A673 (cell line): ENCODE measurements around the gene N4BP2.

Source experiments
- EZH2 ChIP-seq: fragments of 200-600 bp; sonication (generic); IDR thresholded peaks from 2 replicates; pipeline ENCODE4 v1.6.1; 2017; ENCODE audit warnings: borderline replicate concordance, low read depth, mild to moderate bottlenecking, mixed read lengths, antibody characterized with exemption, low read length; ENCODE audit not compliant: poor library complexity, severe bottlenecking
- TF ChIP-seq, protein P1 (sequence below): fragments of 300-800, 200-600 bp; sonication (generic); conservative IDR thresholded peaks from 2 replicates; pipeline ENCODE4 v1.5.1; 2017; ENCODE audit warnings: low read depth, mild to moderate bottlenecking, antibody characterized with exemption, low read length, moderate library complexity, mixed read lengths

DNA sequence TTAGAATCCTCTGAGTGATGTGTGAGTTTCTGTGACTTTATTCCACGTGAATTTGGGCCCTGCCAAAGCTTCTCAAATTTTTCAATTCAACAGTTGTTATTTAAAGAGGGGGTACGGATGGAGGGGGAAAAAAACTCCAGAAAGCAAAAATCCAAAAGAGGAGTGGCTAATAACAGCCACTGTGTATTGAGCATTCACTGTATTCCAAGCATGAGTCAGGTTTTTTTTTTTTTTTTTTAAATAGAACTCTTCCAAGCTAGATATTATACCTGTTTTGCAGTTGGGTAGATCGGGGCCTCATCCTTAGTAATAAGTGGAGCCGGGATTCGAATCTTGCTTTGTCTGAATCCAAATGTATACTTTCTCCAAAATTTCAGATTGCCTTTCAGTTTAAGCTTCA, 133.8 kb downstream of the N4BP2 start:
- TF ChIP-seq, protein P1, sequence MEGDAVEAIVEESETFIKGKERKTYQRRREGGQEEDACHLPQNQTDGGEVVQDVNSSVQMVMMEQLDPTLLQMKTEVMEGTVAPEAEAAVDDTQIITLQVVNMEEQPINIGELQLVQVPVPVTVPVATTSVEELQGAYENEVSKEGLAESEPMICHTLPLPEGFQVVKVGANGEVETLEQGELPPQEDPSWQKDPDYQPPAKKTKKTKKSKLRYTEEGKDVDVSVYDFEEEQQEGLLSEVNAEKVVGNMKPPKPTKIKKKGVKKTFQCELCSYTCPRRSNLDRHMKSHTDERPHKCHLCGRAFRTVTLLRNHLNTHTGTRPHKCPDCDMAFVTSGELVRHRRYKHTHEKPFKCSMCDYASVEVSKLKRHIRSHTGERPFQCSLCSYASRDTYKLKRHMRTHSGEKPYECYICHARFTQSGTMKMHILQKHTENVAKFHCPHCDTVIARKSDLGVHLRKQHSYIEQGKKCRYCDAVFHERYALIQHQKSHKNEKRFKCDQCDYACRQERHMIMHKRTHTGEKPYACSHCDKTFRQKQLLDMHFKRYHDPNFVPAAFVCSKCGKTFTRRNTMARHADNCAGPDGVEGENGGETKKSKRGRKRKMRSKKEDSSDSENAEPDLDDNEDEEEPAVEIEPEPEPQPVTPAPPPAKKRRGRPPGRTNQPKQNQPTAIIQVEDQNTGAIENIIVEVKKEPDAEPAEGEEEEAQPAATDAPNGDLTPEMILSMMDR, result no peak
- no peak for TF ChIP-seq EZH2
